Loucy (cell line): Measurements from ENCODE around the gene CROCC.
"Not testable (repeated sequence)": the region's sequence is repeated elsewhere in the genome, so short reads cannot be mapped to it uniquely, and the experiment has no call there.

Experiments
- H2AFZ ChIP-seq: fragments of 200-600 bp; sonication (generic); 2 replicates; pipeline ENCODE4 v1.6.0; 2016; ENCODE audit warnings: antibody characterized with exemption, mild to moderate bottlenecking, low read length, moderate library complexity
- H3F3A ChIP-seq: fragments of 200-600 bp; 2 replicates; pipeline ENCODE4 v1.6.0; 2016; ENCODE audit warnings: antibody characterized with exemption, low read depth, mild to moderate bottlenecking
- H3K27me3 ChIP-seq: fragments of 200-600 bp; sonication (generic); 2 replicates; pipeline ENCODE4 v1.6.1; 2014; ENCODE audit warnings: low read length, mild to moderate bottlenecking; ENCODE audit not compliant: insufficient read depth, poor library complexity, severe bottlenecking
- H3K36me3 ChIP-seq: fragments of 200-600 bp; sonication (generic); 2 replicates; pipeline ENCODE4 v1.6.1; 2016; ENCODE audit warnings: low read length; ENCODE audit not compliant: insufficient read depth
- H3K4me1 ChIP-seq: fragments of 200-600 bp; sonication (generic); 2 replicates; pipeline ENCODE4 v1.5.1; 2014; ENCODE audit warnings: low read length, mild to moderate bottlenecking; ENCODE audit not compliant: insufficient read depth, poor library complexity, severe bottlenecking
- H3K4me2 ChIP-seq: fragments of 200-600 bp; sonication (generic); 2 replicates; pipeline ENCODE4 v1.6.0; 2014; ENCODE audit warnings: antibody characterized with exemption, low read length, low read depth, mild to moderate bottlenecking; ENCODE audit not compliant: poor library complexity, severe bottlenecking
- H3K4me3 ChIP-seq: fragments of 200-600 bp; sonication (generic); 2 replicates; pipeline ENCODE4 v1.5.1; 2014; ENCODE audit warnings: low read length, mild to moderate bottlenecking, mixed read lengths; ENCODE audit not compliant: poor library complexity, severe bottlenecking
- H3K79me2 ChIP-seq: fragments of 200-600 bp; sonication (generic); 2 replicates; pipeline ENCODE4 v1.6.1; 2014; ENCODE audit warnings: low read length; ENCODE audit not compliant: insufficient read depth
- H3K9ac ChIP-seq: fragments of 200-600 bp; sonication (generic); 2 replicates; pipeline ENCODE4 v1.6.0; 2014; ENCODE audit warnings: mild to moderate bottlenecking, low read depth, low read length, moderate library complexity; ENCODE audit not compliant: poor library complexity, severe bottlenecking
- H3K9me2 ChIP-seq: fragments of 200-600 bp; sonication (generic); replicated peaks from 2 replicates; pipeline ENCODE4 v1.6.1; 2016; ENCODE audit warnings: low read depth, low read length, mixed read lengths
- H3K9me3 ChIP-seq: fragments of 200-600 bp; sonication (generic); 2 replicates; pipeline ENCODE4 v1.6.1; 2014; ENCODE audit warnings: mild to moderate bottlenecking, antibody characterized with exemption, low read length, low read depth; ENCODE audit not compliant: insufficient read depth
- H4K20me1 ChIP-seq: fragments of 200-600 bp; sonication (generic); 2 replicates; pipeline ENCODE4 v1.6.0; 2014; ENCODE audit warnings: antibody characterized with exemption, low read length, mild to moderate bottlenecking; ENCODE audit not compliant: insufficient read depth, poor library complexity, severe bottlenecking
- EZH2phosphoT487 ChIP-seq: fragments of 200-600 bp; IDR thresholded peaks from 2 replicates; pipeline ENCODE4 v1.6.1; 2018; ENCODE audit warnings: antibody characterized with exemption, mild to moderate bottlenecking, moderate library complexity, borderline replicate concordance
- TF ChIP-seq, protein P1 (sequence below): fragments of 200-600 bp; sonication (generic); conservative IDR thresholded peaks from 2 replicates; pipeline ENCODE4 v1.5.1; 2014; ENCODE audit warnings: mild to moderate bottlenecking, antibody characterized with exemption, low read length

Gene CROCC

DNA sequence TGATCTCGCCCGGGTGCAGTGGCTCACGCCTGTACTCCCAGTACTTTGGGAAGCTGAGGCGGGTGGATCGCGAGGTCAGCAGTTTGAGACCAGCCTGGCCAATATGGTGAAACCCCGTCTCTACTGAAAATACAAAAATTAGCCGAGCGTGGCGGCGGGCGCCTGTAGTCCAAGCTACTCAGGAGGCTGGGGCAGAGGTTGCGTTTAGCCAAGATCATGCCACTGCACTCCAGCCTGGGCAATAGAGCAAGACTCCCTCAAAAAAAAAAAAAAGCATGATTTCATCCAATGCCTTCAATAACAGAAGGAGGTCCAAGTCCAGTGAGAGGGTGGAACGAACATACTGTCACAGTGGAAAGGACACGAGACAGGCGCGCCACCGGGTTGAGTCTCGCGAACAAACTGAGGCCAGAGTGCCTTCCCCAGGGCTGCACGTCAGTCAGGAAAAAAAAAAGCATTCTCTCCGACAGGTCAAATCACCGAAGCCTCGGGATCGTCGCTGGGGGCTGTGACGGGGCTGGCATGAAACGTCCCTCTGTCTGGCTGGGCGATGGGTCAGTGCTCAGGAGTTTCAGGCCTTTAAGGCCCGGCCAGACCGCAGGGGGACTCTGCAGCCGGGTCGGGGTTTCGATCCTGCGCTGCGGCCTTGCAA is 8.4 kb upstream of the CROCC start:
- H3K9me2 ChIP-seq = no peaks in the 10 kb centered on the region
- H3K9ac ChIP-seq = peak overlapping the region; percentile 78
- peaks cover 15% of the 10 kb centered on the region for H3K4me1 ChIP-seq
- peak overlapping the region; percentile 90 for H2AFZ ChIP-seq
- H3K4me2 ChIP-seq = peak overlapping the region; percentile 96
- no peaks in the 10 kb centered on the region for H3K79me2 ChIP-seq
- H3K4me3 ChIP-seq = peak overlapping the region; percentile 86
- no peaks in the 10 kb centered on the region for H4K20me1 ChIP-seq
- no peaks in the 10 kb centered on the region for H3K27me3 ChIP-seq
- H3K36me3 ChIP-seq = no peaks in the 10 kb centered on the region
- H3F3A ChIP-seq = peaks cover 3% of the 10 kb centered on the region; the same call in 1 of the 2 replicates
- H3K9me3 ChIP-seq = no peaks in the 10 kb centered on the region
- TF ChIP-seq, protein P1, sequence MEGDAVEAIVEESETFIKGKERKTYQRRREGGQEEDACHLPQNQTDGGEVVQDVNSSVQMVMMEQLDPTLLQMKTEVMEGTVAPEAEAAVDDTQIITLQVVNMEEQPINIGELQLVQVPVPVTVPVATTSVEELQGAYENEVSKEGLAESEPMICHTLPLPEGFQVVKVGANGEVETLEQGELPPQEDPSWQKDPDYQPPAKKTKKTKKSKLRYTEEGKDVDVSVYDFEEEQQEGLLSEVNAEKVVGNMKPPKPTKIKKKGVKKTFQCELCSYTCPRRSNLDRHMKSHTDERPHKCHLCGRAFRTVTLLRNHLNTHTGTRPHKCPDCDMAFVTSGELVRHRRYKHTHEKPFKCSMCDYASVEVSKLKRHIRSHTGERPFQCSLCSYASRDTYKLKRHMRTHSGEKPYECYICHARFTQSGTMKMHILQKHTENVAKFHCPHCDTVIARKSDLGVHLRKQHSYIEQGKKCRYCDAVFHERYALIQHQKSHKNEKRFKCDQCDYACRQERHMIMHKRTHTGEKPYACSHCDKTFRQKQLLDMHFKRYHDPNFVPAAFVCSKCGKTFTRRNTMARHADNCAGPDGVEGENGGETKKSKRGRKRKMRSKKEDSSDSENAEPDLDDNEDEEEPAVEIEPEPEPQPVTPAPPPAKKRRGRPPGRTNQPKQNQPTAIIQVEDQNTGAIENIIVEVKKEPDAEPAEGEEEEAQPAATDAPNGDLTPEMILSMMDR = no peak
- no peak for TF ChIP-seq EZH2phosphoT487

DNA sequence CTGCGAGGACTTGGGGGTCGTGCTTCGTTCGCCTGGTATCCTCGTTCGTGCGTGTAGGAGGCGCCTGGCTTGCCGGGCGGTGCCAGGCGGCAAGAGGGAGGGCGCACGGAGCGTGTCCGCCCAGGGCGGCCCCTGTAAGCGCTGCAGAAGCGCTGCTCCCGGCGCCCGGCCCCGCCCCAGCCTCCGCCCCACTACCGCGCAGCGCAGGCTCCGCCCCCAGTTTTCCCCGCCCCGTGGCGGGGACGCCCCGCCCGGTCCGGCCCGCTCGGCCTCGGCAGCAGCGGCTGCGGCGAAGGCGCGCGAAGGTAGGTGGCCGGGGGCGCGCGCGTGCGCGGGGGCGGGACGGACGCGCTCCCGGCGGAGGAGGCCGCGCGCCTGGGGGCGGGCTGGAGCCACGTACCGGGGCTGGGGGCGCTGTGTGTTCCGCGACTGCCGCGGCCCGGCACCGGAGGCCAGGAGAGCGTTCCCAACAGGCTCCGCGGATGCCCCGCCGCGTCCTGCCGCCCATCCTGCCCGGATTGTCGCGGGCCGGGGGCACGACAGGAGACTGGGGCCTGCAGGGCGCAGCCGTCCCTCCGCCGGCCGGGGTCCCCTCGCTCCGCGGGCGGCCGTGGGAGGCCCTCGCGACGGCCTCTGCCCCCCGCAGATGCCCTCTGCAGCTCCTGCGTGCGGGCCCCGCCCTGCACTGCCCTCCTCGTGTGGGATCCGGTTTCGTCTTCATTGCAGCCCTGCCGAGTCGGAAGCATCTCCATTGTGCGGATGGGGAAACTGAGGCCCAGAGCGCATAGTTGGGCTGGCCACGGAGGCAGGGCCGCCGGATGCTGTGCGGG is 7.7 kb upstream of the CROCC start:
- Histone ChIP-seq H2AFZ (peak overlapping the region; percentile 90), H3K79me2 (no peaks in the 10 kb centered on the region), H3K4me3 (peak overlapping the region; percentile 86), H3K27me3 (no peaks in the 10 kb centered on the region), H3F3A (peaks cover 3% of the 10 kb centered on the region; the same call in 1 of the 2 replicates), H3K4me1 (peaks cover 15% of the 10 kb centered on the region), H3K9me3 (no peaks in the 10 kb centered on the region), H3K36me3 (no peaks in the 10 kb centered on the region), H3K9me2 (no peaks in the 10 kb centered on the region), H3K9ac (peak overlapping the region; percentile 82), H3K4me2 (peak overlapping the region; percentile 96), H4K20me1 (no peaks in the 10 kb centered on the region)
- TF ChIP-seq EZH2phosphoT487 = no peak
- TF ChIP-seq, protein P1 = 0 out of 2 replicates have a peak, but pooled peaks have one; percentile 11

DNA sequence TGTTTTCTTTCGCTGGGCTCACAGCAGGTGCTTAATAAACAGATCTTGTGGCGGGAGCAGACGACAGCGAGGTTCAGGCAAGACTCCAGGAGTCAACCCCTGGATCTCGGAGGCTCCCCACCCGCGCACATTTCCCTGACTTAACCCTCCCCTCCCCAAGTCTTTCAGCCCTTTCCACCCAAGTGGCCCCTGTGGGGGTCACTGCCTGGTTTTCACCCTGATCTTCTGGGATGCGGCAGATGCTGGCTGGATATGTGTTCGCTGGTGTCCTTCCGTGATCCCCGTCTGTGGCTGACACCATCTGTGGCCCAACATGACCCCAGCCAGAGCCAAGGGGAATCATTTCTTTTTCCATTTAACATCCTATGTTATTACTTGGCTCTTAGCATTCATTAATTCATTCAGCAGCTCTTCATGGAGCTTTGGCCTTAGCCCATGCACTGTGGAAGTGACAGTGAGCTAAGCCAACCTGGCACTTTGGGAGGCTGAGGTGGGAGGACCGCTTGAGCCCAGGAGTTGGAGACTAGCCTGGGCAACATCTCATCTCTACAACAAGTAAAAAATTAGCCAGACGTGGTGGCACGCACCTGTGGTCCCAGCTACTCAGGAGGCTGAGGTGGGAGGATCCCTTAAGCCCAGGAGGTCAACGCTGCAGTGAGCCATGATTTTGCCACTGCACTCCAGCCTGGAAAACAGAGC is 6.7 kb upstream of the CROCC start:
- H3K4me1 ChIP-seq = peaks cover 15% of the 10 kb centered on the region
- not testable (repeated sequence) for H3K27me3 ChIP-seq, H3K9me3 ChIP-seq, H3F3A ChIP-seq, H3K9me2 ChIP-seq, H4K20me1 ChIP-seq, H2AFZ ChIP-seq, H3K36me3 ChIP-seq, H3K79me2 ChIP-seq
- peak overlapping the region; percentile 71 for H3K4me2 ChIP-seq
- peak overlapping the region; percentile 86 for H3K4me3 ChIP-seq
- peak overlapping the region; percentile 82 for H3K9ac ChIP-seq
